Breast epithelium (tissue), 3 donors: ENCODE results near the gene EBI3.

Experiments
- POLR2A ChIP-seq: fragments of 450-650 bp; IDR thresholded peaks from one replicate; pipeline ENCODE4 v1.6.1; 2016; ENCODE audit warnings: antibody characterized with exemption, mild to moderate bottlenecking, moderate library complexity
- TF ChIP-seq, protein P1 (sequence below), 3 donors: fragments of 450-650 bp; IDR thresholded peaks; one replicate each; pipeline ENCODE4 v1.5.1; 2016 to 2017; ENCODE audit warnings: antibody characterized with exemption in 3 of 3, mild to moderate bottlenecking in 3 of 3, moderate library complexity in 3 of 3

GRCh38 chr19:4199699-4200293 is 29.5 kb upstream of the EBI3 start:
- TF ChIP-seq, protein P1, sequence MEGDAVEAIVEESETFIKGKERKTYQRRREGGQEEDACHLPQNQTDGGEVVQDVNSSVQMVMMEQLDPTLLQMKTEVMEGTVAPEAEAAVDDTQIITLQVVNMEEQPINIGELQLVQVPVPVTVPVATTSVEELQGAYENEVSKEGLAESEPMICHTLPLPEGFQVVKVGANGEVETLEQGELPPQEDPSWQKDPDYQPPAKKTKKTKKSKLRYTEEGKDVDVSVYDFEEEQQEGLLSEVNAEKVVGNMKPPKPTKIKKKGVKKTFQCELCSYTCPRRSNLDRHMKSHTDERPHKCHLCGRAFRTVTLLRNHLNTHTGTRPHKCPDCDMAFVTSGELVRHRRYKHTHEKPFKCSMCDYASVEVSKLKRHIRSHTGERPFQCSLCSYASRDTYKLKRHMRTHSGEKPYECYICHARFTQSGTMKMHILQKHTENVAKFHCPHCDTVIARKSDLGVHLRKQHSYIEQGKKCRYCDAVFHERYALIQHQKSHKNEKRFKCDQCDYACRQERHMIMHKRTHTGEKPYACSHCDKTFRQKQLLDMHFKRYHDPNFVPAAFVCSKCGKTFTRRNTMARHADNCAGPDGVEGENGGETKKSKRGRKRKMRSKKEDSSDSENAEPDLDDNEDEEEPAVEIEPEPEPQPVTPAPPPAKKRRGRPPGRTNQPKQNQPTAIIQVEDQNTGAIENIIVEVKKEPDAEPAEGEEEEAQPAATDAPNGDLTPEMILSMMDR (IDR thresholded peaks at IDR 0.05): no peak
- no peak for TF ChIP-seq POLR2A
